Myocyte (in vitro differentiated cells): ENCODE results near the gene ZYG11B. TPM values are rescaled to one million over a fixed set of nuclear protein-coding genes. Genes with fewer than 3 reads are reported as not detected.
"Not testable (repeated sequence)": the region's sequence is repeated elsewhere in the genome, so short reads cannot be mapped to it uniquely, and the experiment has no call there.

ENCODE experiments used
- DNase-seq: peaks from one replicate; pipeline ENCODE4 v3.0.0-alpha.2; 2012; ENCODE audit warnings: low read depth
- total RNA-seq: library from RNA; depleted of rRNA; stranded (reverse); fragments of >200 nt; gene quantifications from 2 replicates; pipeline ENCODE4 v1.2.3, GENCODE V29; 2014

ZYG11B gene
- total RNA-seq, 1 donor from 2014 or later: 57.3 TPM

GRCh38 chr1:52842643-52843310, 116.5 kb downstream of the ZYG11B start, which contains the start of gene ZYG11A:
TSS of gene ZYG11A (plus strand) at chr1:52842760. CDS start at chr1:52842884, 124 bp downstream.
- peak; percentile 35 for DNase-seq

- not testable (repeated sequence) for DNase-seq
These were observed 118.9 kb downstream of the ZYG11B start for GRCh38 chr1:52845119-52845518.

DNA sequence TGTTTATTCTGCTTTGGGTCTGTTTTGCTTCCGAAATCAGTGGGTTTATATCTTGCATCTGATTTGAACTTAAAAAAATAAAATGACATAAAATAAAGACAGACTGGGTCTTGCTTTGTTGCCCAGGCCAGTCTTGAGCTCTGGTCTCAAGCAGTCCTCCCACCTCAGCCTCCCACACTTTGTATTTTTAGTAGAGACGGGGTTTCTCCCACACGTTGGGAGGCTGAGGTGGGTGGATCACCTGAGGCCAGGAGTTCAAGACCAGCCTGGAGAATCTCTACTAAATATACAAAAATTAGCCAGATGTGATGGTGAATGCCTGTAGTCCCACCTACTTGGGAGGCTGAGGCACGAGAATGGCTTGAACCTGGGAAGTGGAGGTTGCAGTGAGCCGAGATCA, 122.2 kb downstream of the ZYG11B start:
- DNase-seq: no peak

DNA sequence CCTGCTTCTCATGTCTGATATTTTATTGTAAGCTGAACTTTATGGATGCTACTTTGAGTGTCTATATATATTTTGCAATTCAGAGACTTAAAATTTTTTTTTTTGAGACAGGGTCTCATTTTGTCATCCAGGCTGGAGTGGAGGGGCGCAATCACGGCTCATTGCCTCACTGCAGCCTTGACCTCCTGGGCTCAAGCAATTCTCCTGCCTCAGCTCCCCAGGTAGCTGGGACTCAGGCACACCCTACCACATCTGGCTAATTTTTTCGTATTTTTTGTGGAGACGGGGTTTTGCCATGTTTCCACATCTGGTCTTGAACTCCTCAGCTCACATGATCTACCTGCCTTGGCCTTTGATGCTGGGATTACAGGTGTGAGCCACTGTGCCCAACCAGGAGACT, 124.7 kb downstream of the ZYG11B start:
- no peak for DNase-seq

DNA sequence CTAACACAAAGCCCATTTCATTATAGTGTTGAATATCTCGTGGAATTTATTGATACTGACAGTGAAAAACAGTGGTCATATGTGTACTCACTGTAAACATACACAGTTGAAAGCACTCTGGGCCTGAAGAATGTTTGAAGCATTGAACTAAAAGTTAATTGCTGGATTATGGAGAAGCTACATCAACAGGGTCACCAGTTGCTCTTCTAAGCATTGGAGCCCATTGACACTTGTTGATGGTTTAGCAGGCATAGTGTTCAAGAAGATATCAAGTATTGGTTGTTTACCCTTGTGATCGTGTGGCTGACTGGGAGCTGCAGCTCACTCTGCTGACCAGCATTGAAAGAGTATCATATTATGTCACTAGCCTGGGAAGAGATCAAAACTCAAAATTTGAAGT, 126.6 kb downstream of the ZYG11B start:
- DNase-seq: no peak

DNA sequence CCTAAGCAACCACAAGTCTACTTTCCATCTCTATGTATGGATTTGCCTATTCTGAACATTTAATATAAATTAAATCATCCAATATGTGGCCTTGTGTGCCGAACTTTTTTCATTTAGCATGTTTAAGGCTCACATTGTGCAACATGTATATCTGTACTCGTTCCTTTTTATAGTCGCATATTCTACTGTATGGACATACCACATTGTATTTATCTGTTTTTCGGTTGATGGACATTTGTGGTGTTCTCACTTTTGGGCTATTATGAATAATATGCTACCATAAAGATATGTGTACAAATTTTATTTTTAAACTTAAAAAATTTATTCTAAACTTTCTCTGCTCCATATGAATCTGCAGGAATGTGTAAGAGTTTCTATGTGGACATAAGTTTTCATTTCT, 129.3 kb downstream of the ZYG11B start:
- DNase-seq: no peak

- no peak for DNase-seq
These were observed 129.8 kb downstream of the ZYG11B start for GRCh38 chr1:52856026-52856425.

GRCh38 chr1:52857443-52857842, 131.2 kb downstream of the ZYG11B start:
- DNase-seq: no peak

DNA sequence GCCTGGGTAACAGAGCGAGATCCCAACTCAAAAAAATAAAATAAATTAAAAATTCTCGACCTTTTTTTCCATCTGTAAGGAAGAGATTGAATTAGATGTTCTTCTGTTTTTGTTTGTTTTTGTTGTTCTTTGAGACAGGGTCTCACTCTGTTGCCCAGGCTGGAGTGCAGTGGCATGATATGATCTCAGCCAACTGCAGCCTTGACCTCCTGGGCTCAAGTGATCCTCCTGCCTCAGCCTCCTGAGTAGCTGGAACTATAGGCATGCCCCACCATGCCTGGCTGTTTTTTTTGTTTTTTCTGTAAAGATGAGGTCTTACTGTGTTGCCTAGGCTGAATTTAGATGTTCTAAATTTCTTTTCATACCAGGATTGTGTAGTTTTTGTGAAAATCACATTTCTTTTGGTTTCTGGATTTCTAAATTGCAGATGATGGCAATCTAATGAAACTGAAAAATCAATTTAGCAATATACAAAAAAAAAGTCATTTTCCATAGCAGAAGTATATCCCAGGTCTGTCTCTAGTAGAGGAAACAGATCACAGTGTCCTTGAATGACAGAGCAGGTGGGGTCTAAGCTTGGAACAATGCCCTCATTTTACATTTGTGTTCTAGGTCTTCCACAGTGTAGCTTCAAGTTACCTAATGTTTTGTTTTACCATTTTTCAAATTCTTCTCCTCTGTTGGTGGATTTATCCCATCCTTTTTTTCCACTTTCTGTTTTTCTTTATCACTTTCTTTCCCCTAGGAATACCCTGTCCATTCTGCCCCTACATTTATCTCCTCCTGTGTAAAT, 136.6 kb downstream of the ZYG11B start:
- DNase-seq: peak; percentile 60

DNA sequence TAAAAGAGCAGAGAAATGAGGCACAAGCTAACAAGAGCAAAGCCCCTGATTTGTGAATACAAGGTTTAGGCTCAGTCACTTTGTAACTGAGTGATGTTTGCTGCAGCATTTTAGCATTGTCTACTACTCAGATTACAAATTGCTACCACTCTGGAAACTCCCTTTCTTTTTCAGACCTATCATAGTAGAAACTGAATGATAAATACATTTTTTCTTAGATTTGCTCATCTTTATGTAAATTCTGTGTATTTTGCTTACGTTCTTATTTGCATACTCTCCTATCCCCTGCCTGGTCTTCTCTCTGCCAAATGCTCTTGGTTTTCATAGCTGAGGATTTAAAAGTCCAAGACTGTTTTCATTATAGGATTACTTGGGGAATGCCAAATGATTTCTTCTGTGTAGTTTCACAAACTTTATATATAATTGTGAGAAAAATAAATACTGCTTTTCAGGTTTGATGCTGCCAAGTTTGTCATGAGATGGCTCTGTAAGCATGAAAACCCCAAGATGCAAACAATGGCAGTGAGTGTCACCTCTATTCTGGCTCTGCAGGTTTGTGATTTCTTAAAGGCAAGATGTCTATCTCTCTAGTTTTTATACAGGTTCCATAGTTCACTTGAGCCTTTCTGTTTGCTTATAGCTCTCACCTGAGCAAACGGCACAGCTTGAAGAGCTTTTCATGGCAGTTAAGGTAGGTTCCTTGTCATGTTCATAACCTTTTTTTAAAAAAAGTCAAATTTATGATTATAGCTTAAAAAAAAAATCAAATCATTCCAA, 141.0 kb downstream of the ZYG11B start:
- no peak for DNase-seq

- DNase-seq: not testable (repeated sequence)
These were observed 143.5 kb downstream of the ZYG11B start for GRCh38 chr1:52869727-52870126.

DNA sequence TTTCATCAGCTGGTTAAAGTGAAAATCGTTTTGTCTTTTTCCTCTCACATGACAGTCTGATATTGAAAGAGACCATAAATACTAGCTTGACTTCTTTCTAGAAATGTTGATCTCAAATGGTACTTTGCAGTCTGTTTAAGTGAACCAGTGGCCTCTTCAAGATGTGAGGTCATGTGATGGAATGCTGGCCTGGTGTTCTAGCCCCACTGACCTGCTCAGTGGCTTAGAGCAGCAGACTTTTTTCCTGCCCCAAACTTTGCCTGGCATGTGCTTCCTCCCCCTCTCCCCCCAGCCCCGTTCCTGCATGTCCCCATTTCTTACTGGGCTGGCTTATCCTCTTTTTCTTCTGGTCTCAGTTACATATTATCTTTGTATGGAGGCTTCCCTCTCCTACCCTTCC, 150.6 kb downstream of the ZYG11B start:
- DNase-seq: no peak

Other genes with a start within 250 kb of the ZYG11B start
- gene TUT4, start 173.4 kb upstream of the ZYG11B start, total RNA-seq: 30.9 and 66.6 TPM in 2 replicates
- 33.8 and 103 TPM in 2 replicates for gene GPX7, start 124.1 kb upstream of the ZYG11B start, total RNA-seq
- not detected in 2 replicates for gene SHISAL2A, start 93.3 kb upstream of the ZYG11B start, total RNA-seq
- gene COA7, start 28.1 kb upstream of the ZYG11B start, total RNA-seq: 8.4 and 15.8 TPM in 2 replicates
- 0.10 TPM in 1 of 2 replicates, not detected in the other for gene ZYG11A, start 116.3 kb downstream of the ZYG11B start, total RNA-seq
- gene ECHDC2, start 195.3 kb downstream of the ZYG11B start, total RNA-seq: 0.08 TPM in 1 of 2 replicates, not detected in the other
- gene SCP2, start 200.8 kb downstream of the ZYG11B start, total RNA-seq: 119 and 138 TPM in 2 replicates